Measurements from ENCODE around the gene NAA80.

DNA sequence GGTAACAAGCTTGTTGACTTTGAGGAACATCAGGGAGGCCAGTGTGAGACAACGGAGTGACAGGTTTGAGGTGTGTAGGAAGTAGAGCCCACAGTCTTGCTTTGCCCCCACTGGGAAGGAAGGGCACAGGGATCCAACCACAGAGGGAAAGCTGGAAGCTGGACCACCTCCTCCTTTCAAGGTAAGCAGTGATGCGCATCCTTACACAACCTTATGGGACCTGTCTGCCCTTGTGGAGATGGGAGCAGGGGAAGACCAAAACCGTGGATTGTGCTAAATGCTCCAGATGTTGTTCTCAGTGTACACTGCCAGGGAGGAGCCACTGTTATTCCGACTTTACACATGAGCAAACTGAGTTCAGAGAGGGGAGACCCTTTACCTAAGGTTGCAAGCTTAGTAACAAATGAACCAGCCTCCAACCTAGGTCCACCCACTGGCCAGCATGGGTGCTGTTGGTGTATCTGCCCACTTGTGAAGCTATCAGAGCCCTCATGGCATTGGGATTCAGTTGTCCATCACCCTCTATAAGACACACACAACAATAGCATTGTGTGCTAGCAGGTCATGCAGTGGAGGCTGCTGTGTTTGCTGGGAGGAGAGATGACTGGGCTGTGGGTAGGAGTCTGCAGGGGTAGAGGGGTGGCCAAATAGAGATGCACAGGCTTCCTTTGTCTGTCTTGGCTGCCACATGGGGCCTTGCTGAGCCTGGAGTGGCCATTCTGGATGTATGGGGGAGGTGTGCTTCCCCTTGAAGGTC is 20.9 kb downstream of the NAA80 start:
- TF ChIP-seq POLR2AphosphoS5 (IDR thresholded peaks at IDR 0.05; ENCODE audit: borderline replicate concordance, low read depth, low read length) (no peak), EZH2 (IDR thresholded peaks at IDR 0.05) (no peak), FOXP2 (optimal IDR thresholded peaks at IDR 0.05; ENCODE audit: control extremely low read depth, extremely low read length, insufficient read depth) (no peak)

Measured in SK-N-MC (cell line).